PC-9 (cell line): Measurements from ENCODE around the gene FARP1. TPM values are rescaled to one million over a fixed set of nuclear protein-coding genes. Genes with fewer than 3 reads are reported as not detected.

Experiments
- BruUV-seq: library from RNA; stranded (reverse); fragments of 400-500 nt; replicated peaks from 2 replicates; lab custom pipeline; 2021; lab: Mats Ljungman, UMichigan
- CTCF ChIA-PET: fragments of 300-600 bp; sonication (Branson Sonifier 250); formaldehyde crosslinking; loops from one replicate; lab custom pipeline; 2022; ENCODE audit warnings: antibody characterized with exemption; lab: Charles Lee
- POLR2A ChIA-PET: fragments of 300-600 bp; sonication (Branson Sonifier 250); formaldehyde crosslinking; loops from one replicate; lab custom pipeline; 2022; ENCODE audit warnings: antibody characterized with exemption; ENCODE audit not compliant: unreplicated experiment; lab: Charles Lee
- DNase-seq, 2 experiments: peaks; one replicate each; pipeline versions ENCODE4 v3.0.0 to v3.0.0-alpha.2; 2015 to 2022; ENCODE audit warnings: mixed read lengths in 1 of 2
- H2AFZ ChIP-seq: fragments of 200-600 bp; sonication (generic); 2 replicates; pipeline ENCODE4 v1.8.1; 2017; ENCODE audit warnings: antibody characterized with exemption
- H3F3A ChIP-seq: fragments of 200-600 bp; sonication (generic); 2 replicates; pipeline ENCODE4 v1.8.1; 2017; ENCODE audit warnings: antibody characterized with exemption, mild to moderate bottlenecking, low read depth; ENCODE audit not compliant: insufficient read depth
- H3K27ac ChIP-seq: fragments of 200-600 bp; sonication (generic); 2 replicates; pipeline ENCODE4 v1.6.1; 2016; ENCODE audit warnings: mixed run types
- H3K27me3 ChIP-seq: fragments of 200-600 bp; sonication (generic); 2 replicates; pipeline ENCODE4 v1.6.1; 2016; ENCODE audit warnings: low read depth, mixed run types; ENCODE audit not compliant: insufficient read depth
- H3K36me3 ChIP-seq: fragments of 200-600 bp; sonication (generic); 2 replicates; pipeline ENCODE4 v1.6.1; 2016; ENCODE audit warnings: low read depth, mixed run types
- H3K4me1 ChIP-seq: fragments of 200-600 bp; sonication (generic); replicated peaks from 2 replicates; pipeline ENCODE4 v1.6.1; 2016; ENCODE audit warnings: mixed run types; ENCODE audit not compliant: insufficient read depth
- H3K4me2 ChIP-seq: fragments of 200-600 bp; sonication (generic); 2 replicates; pipeline ENCODE4 v1.6.1; 2017; ENCODE audit warnings: mixed run types
- H3K4me3 ChIP-seq: fragments of 200-600 bp; sonication (generic); 2 replicates; pipeline ENCODE4 v1.6.1; 2016; ENCODE audit warnings: mixed run types
- H3K79me2 ChIP-seq: fragments of 200-600 bp; sonication (generic); 2 replicates; pipeline ENCODE4 v1.6.1; 2017; ENCODE audit warnings: low read depth, mixed run types
- H3K9me2 ChIP-seq: fragments of 200-600 bp; sonication (generic); 2 replicates; pipeline ENCODE4 v1.8.1; 2017; ENCODE audit warnings: mild to moderate bottlenecking; ENCODE audit not compliant: insufficient read depth
- H3K9me3 ChIP-seq: fragments of 200-600 bp; sonication (generic); 2 replicates; pipeline ENCODE4 v1.8.1; 2016; ENCODE audit warnings: low read depth; ENCODE audit not compliant: insufficient read depth
- H4K20me1 ChIP-seq: fragments of 200-600 bp; sonication (generic); 2 replicates; pipeline ENCODE4 v1.8.1; 2017; ENCODE audit not compliant: insufficient read depth
- CTCF ChIP-seq: fragments of 200-600 bp; sonication (generic); conservative IDR thresholded peaks from 2 replicates; pipeline ENCODE4 v1.6.1; 2017; ENCODE audit warnings: mixed run types, antibody characterized with exemption, mild to moderate bottlenecking, moderate library complexity
- EZH2 ChIP-seq: fragments of 200-600 bp; sonication (generic); IDR thresholded peaks from 2 replicates; pipeline ENCODE4 v1.8.0; 2017; ENCODE audit warnings: antibody characterized with exemption, low read depth
- intact Hi-C: fragments of 100-400 bp; cut with micrococcal nuclease; formaldehyde crosslinking; loops from one replicate; pipeline ENCODE4 v1.10.0; 2022; ENCODE audit not compliant: unreplicated experiment
- total RNA-seq: library from RNA; stranded (reverse); gene quantifications from 2 replicates; pipeline ENCODE4 v1.2.3, GENCODE V29; 2021

Gene FARP1
- total RNA-seq, 1 experiment from 2014 or later: 62.1 TPM

DNA sequence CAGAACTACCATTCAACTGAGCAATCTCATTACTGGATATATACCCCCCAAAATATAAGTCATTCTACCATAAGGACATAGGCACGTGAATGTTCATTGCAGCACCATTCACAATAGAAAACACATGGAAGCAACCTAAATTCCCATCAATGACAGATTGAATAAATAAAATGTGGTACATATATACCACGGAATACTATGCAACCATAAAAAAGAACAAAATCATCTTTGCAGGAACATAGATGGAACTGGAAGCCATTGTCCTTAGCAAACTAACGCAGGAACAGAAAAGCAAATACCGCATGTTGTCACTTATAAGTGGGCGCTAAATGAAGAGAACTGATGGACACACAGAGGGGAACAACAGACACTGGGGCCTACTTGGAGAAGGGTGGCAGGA, 20.0 kb downstream of the FARP1 start:
- Histone ChIP-seq H3K79me2 (0 out of 2 replicates have a peak, but pooled peaks cover 10% of the 10 kb centered on the region), H4K20me1 (no peaks in the 10 kb centered on the region), H3K9me3 (no peaks in the 10 kb centered on the region), H3K4me3 (no peak overlapping the region), H3K27ac (no peak overlapping the region), H3F3A (no peaks in the 10 kb centered on the region), H3K4me2 (no peak overlapping the region), H3K36me3 (no peaks in the 10 kb centered on the region), H3K27me3 (no peaks in the 10 kb centered on the region), H3K4me1 (no peaks in the 10 kb centered on the region), H3K9me2 (no peaks in the 10 kb centered on the region), H2AFZ (no peak overlapping the region)
- TF ChIP-seq CTCF (no peak), EZH2 (no peak)
- intact Hi-C loops: no loop called here
- DNase-seq: no peak
- CTCF ChIA-PET: no interaction called here
- no TSS peak for BruUV-seq
- POLR2A ChIA-PET: no interaction called here

GRCh38 chr13:98169331-98169730, 26.4 kb downstream of the FARP1 start:
- BruUV-seq: no TSS peak
- H3K9me3 ChIP-seq: no peaks in the 10 kb centered on the region
- DNase-seq: no peak
- intact Hi-C loops: no loop called here
- no peak overlapping the region for H2AFZ ChIP-seq
- H3K4me1 ChIP-seq: peaks cover 11% of the 10 kb centered on the region
- POLR2A ChIA-PET: no interaction called here
- H3K79me2 ChIP-seq: 0 out of 2 replicates have a peak, but pooled peaks cover 11% of the 10 kb centered on the region
- CTCF ChIA-PET: no interaction called here
- no peak overlapping the region for H3K27ac ChIP-seq
- H3K4me3 ChIP-seq: no peak overlapping the region
- H4K20me1 ChIP-seq: no peaks in the 10 kb centered on the region
- H3F3A ChIP-seq: peaks cover 7% of the 10 kb centered on the region; the same call in 1 of the 2 replicates
- no peaks in the 10 kb centered on the region for H3K9me2 ChIP-seq
- no peaks in the 10 kb centered on the region for H3K36me3 ChIP-seq
- TF ChIP-seq CTCF: no peak
- H3K4me2 ChIP-seq: no peak overlapping the region
- H3K27me3 ChIP-seq: no peaks in the 10 kb centered on the region

- Histone ChIP-seq H3K4me2 (no peak overlapping the region), H3K27me3 (no peaks in the 10 kb centered on the region), H3K9me3 (no peaks in the 10 kb centered on the region), H3F3A (peaks cover 7% of the 10 kb centered on the region; the same call in 1 of the 2 replicates), H3K4me1 (peaks cover 16% of the 10 kb centered on the region), H3K36me3 (no peaks in the 10 kb centered on the region), H3K79me2 (0 out of 2 replicates have a peak, but pooled peaks cover 6% of the 10 kb centered on the region), H3K9me2 (no peaks in the 10 kb centered on the region), H2AFZ (no peak overlapping the region), H3K27ac (no peak overlapping the region), H4K20me1 (no peaks in the 10 kb centered on the region), H3K4me3 (no peak overlapping the region)
- POLR2A ChIA-PET: no interaction called here
- TF ChIP-seq CTCF: no peak
- no peak for TF ChIP-seq EZH2
- intact Hi-C loops: no loop called here
- CTCF ChIA-PET: no interaction called here
- DNase-seq: peak in 1 of 2 experiments; percentile 3
- no TSS peak for BruUV-seq
These were observed 29.2 kb downstream of the FARP1 start for GRCh38 chr13:98171900-98172589.
